Stimulated activated CD8-positive, alpha-beta memory T cell treated with anti-CD3 and anti-CD28 coated beads, Interleukin-12 subunit alpha, Interleukin-12 subunit beta, amount 100 ng/mL, for 1 hour (primary cell): ENCODE results near the gene EML1.

Experiments
- DNase-seq: peaks from one replicate; pipeline ENCODE4 v3.0.0-alpha.2; 2020; ENCODE audit warnings: low read depth

EML1 gene

DNA sequence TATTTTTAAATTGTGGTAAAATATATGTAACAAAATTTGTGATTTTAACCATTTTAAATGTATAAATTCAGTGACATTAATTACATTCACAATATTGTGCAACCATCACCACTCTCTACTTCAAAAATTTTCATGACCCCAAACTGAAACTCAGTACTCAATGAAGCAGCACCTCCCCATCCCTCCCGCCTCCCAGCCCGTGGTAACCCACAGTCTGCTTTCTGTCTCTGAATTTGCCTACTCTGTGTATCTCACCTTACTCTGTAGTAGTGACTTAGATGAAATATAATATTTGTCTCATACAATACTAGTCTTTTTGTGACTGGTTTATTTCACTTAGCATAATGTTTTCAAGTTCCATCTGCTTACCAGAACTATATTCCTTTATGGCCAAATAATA, 36.2 kb downstream of the EML1 start:
- DNase-seq: no peak

DNA sequence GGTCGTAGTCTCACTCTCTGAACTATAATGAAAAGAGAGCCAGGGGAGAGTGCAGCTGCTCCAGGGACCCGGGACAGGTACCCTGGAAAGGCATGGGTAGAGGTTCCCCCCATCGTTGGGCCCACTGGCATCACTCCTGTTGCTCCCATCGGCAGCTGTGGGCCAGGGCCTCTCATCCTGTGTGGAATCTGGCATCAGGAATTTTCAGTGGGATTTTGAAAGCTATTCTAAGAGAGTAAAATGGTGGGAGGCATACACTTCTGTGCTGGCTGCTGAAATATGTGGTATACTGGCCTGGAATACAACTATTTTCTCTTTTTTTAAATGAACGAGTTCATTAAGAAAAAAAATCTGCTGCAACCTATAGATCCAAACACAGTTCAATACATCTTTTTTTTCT, 38.1 kb downstream of the EML1 start:
- no peak for DNase-seq

DNA sequence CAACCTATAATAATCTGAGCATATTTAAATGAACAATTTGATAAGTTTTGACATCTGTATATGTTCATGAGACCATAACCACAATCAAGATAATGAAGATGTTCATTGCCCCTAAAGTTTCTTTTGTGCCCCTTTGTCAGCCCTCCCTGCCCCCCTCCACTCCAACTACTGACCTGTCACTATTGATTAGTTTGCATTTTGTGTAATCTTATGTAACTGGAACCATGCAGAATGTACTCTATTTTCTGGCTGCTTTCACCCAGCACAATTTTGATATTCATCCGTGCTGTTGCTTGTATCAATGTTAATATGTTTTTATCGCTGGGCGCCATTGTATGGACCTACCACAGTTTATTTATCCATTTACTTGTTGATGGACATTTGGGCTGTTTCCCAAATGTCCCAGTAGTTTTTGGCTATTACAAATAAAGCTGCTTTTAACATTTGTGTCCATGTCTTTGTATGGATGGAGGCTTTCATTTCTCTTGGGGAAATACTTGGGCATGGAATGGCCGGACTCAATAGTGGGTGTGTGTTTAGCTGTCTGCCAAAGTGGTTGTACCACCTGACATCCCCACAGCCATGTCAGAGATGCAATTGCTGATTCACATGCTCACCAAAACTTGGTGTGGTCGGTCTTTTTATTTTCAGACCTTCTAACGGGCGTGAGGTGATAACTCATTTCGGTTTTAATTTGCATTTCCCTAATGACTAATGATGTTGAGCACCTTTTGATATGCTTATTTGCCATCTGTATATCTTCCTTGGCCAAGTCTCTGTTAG, 38.9 kb downstream of the EML1 start:
- DNase-seq: no peak

DNA sequence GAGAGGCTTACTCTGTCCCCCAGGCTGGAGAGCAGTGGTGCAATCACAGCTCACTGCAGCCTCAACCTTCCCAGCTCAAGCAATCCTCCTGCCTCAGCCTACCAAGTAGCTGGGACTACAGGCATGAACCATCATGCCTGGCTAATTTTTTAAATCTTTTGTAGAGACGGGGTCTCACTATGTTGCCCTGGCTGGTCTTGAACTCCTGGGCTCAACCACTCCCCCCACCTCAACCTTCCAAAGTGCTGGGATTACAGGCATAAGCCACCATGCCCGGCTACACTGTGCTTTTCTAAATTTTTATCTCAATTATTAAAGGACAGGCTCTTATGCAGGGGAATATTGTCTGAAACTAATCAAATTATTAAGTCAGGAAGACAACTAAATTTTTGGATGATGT, 44.6 kb downstream of the EML1 start:
- DNase-seq: no peak

DNA sequence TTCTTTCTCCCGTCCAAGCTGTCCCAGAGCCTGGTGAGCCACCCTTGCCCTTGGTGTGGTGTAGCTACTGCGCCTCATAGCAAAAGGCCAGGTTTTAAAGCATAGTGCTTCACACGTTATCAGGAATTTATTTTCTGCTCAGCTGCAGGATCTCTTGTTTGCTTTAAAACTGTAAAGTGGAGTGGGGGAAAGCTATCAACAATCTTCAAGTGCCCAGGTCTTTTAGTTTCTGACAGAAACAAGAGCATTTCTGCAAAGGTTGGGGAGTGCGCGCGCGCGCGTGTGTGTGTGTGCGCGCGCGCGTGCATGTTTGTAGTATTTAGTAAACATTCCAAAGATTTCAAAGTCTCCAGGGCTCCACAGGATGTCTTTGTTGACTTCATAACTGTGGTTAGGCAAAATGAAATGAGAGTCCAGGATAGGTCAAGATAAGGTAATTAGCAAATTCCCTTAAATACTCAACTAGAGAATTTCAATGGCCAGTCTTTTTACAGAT, 45.5 kb downstream of the EML1 start:
- DNase-seq: no peak

DNA sequence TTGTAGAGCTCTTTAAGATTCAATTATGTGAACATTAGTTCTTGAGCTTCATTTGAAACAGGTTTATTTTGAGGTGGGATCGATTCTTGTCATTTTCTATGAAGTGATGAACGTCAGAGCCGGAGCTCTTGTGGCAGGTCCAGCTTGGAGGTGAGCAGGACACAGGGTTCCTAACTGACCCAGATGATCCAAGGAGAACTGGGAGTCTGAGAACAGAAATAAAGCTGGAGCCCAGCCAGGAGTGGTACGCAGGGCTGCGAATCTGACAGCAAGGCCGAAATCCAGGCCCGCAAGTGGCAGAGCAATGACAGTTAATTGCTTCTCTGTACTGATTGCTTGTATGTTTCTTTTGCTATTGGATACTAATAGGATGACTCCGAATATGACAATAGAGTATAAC, 46.5 kb downstream of the EML1 start:
- no peak for DNase-seq

DNA sequence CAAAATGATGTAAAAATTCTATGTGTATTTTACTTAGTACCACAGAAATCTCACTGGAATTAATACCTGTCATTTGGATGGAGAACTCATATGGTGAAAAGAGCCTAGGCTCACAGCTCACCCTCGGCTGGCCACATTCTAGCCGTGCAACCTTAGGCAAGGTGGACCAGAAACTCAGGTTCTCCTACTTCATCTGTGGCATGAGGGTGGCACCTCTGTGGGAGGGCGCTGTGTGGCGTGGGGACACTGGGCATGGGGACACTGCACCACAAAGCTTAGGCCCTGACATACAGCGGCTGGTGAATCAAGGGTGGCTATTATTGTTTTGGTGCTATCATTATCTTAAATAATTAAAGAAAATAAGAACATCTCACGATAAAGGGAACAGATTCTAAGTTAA, 47.1 kb downstream of the EML1 start:
- DNase-seq: no peak

DNA sequence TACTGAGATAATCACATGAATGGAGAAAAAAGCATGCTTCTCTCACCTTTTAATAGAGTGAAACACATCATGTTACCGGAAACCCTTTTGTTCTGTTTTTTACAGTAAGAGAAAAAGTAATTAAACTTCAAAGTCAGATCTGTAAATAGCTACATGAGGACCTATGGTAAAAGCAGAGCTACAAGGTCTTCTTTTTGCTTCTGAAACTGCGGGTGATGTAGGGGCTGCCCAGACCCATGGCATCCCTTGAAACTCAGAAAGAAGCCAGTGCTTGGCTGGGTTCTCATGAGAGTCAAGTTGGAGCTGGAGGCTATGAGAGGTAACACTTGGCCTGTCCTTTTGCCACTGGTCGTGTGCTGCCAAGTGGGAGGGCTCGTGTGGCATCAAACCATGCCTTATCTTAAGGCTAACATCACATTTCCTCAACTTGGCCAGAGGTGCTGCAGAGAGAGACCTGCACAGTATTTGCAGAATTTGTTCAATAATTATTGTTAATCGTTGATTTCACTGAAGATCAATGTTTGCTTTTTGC, 47.6 kb downstream of the EML1 start:
- DNase-seq: no peak

DNA sequence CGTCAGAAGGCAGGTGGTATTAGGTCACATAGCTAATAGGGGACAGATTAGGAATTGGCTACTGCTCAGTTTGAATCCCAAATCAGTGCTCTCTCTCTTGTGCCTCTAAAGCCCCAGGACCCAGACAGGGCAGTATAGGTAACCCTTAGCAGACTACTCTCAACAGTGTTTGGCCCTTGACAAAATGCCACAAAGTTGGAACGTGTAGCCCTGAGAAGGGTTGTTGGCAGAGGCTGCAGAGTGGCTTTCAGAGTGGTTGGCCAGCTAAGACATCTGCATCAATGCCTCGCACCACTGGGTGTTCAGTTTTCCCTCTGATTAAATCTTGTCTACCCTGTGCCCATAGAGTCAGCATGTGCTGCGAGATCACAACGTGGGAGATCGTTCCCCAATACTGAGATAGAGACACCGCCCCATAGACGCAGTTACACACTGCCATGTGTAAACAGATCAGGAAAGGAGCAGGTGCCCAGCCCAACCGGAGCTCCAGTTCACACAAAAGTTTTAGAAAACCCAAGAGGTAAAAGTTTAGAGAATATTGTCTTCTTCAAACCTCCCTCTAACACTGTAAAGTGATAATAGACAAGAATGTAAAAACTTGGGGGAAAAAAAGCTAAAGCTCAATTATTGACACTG, 48.3 kb downstream of the EML1 start:
- DNase-seq: no peak

DNA sequence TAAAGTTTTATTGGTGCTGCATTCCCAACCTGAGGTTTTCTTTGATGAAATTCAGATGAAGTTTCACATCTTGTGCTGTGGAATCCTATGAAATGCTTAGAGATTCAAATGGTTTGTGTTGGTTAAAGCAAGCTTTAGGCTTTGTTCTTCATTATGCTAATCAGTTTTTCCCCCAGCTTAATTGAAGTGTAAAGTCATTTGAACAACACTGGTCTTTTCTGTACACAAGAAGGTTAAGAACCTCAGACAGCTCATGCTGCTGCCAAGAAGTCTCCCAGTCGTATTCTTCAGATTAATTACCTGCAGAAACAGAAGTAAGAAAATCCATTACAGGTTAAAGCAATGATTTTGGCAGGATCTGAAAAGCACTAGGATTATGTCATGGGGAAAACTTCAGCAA, 48.9 kb downstream of the EML1 start:
- DNase-seq: no peak

DNA sequence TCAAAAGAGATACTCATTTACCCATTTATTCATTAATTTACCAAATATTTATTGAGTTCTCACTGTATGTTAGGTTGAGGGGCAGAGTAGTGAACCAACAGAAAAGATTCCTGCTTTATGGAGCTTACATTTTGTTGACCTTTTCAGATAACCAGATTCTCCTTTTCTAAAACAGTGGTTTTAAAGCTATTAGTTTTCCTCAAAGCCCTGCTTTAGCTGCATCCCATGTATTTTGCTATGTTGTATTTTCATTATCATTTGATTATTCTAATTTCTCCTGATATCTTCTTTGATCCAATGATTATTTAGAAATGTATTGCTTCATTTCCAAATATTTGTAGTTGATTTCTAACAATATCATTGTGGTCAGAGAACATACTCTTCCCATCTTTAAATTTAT, 53.6 kb downstream of the EML1 start:
- no peak for DNase-seq

DNA sequence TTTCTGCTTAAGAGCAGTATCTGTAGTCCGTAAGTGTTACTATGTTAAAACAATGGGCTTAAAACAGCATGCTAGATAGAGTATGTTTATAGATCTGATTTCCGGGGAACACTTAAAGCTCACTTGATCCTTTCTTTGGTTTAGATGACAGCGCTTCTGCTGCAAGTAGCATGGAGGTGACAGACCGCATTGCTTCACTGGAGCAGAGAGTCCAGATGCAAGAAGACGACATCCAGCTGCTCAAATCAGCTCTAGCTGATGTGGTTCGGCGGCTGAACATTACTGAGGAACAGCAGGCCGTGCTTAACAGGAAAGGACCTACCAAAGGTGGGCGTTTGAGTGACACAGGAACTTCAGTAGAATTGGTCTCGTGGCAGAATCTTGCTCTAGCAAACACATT, 57.5 kb downstream of the EML1 start:
- no peak for DNase-seq

DNA sequence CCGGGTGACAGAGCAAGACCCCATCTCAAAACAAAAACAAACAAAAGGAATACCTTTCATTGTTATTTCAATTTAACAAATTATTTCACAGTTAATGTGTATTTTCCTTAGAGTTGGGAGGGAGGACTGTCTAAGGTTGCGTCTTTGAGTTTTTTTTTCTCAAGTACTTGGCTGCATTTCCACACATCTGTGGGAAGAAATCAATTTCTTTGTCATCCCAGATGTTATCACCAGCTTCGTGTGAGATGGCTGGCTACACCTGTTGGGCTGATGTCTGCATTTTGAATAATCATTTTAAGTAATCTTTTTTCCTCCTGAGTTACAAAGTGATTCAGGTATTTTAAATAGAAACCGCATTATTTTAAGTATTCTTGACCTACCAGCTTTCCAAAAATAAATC, 59.4 kb downstream of the EML1 start:
- DNase-seq: no peak

DNA sequence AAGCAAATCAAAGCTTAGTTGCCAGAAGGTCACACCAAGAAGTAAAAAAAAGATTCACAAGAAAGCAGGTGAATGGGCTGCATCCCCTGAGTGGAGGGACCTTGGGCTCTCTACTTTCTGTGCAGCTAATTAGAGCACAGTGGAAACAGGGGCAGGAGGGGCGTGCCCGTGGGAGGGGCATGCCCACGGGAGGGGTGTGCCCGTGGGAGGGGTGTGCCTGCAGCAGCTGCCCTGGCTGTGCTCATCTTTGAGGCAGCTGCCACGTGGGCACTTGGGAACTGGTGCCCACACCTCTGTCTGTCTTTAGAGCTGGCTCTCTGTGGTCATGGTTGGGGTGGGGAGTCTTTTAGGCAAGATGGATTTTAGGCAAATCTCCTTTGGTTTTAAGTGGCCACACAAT, 60.0 kb downstream of the EML1 start:
- no peak for DNase-seq

DNA sequence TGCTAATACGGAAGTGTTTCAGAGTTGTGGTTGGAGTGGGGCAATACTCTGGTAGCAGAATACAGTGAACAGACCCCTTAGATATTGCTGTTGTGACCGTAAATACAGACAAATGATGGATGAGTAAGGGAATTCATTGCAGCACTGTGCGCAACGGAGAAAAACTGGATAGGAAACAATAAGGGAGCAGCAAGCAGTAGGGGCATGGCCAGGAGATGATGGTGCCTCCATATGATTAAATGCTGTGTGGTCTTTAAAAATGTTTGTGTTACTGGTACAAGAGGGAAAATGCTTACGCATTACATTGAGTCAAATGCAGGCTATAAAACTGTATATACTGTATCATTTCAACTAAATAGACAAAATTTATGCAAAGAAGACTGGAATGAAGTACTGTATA, 61.6 kb downstream of the EML1 start:
- DNase-seq: no peak

DNA sequence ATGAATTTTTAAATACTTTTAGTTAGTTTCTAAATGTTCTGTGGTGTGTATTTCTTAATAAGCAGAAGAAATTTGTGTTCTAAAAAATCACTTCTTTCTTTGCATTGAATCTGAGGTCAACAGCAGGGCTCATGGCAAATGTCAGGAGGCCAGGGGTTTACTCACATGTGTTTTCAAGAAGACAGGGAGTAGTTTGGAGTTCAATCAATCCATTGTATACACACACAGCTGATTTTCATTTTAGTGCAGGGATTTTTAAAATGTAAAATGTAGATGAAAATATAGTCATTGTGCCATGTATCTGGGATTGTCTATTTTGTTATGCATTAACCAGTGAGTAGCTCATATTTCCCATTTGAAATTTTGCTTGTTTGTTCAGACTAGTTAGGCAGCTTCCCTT, 62.1 kb downstream of the EML1 start:
- no peak for DNase-seq

DNA sequence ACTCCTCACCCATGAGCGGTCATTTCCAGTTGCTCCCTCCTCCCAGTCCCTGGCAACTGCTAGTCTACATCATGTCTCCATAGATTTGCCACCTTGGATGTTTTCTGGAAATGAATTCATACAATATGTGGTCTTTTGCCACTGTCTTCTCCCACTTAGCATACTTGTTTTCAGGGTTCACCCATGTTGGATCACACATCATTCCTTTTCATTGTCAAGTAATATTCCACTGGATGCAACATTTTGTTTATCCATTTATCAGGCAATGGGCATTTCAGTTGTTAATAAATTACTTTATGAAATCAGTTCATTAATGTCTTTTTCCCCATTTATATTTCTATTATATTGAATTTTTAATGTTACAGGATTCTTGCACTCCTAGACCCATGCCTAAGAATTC, 64.3 kb downstream of the EML1 start:
- DNase-seq: no peak

DNA sequence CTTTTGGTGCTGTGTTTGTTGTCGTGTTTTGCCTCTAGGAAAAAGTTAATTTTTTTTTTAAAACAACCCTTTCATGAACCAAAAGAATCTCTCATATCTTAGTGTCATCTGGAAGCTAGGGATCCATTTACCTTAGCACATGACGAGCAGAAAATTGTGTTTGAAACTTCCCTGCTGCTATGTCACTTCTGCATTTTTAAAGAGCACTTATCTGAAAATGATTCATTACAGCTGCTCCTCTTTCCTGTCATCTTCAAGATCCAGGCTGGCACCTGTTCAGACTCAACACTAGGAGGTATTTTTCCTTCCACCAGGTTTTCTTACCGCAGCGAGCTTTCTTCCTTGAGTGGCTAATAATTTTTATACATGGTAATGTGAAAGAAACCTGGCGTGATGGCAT, 67.0 kb downstream of the EML1 start:
- no peak for DNase-seq

DNA sequence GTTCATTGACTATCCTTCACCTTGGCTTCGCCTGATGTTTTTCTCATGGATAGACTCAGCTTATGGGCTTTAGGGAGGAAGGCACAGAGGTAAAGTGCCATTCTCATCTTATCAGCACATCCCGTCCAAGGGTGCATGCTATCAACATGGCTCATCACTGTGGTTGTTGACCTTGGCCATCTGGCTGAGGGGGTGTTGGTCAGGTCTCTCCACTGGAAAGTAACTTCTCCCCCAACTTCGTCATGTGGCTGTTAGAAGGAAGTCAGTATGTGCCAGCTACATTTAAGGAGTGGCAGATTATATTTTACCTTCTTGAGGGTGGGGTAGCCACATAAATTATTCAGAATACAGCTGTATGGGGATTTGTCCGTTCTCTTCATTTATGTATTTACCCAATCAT, 68.9 kb downstream of the EML1 start:
- no peak for DNase-seq

DNA sequence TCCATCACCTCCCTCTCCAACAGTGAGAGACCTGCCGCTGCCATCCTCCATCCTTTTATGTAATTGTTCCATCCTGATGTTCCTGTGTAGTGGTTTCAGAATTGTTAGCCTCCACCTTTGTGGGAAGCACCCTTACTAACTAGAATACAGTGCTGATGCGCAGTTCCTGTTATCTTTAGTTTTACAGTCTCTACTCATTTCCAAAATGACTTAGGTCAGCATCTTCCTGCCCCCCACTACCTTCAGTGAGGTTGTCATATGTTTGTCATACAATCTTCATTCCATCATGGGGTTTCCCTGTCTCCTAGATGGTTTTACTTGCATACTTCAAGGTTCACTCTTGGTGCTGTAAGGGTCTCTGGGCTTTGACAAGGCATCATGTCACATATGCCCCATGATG, 69.8 kb downstream of the EML1 start:
- no peak for DNase-seq

DNA sequence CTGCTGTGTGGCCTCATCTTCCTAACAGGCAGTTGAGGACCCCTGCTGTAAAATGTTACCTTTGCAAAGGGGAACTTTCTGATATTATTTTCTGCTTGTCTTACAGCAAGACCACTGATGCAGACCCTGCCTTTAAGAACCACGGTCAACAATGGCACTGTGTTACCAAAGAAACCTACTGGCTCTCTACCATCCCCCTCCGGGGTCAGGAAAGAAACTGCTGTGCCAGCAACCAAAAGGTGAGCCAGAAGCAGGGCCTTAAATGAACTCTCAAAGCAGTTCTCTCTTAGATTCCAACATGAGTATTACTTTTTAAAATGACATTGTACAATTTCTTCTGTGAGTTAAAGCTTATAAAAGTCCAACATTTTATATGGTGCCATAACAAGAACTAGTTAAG, 72.2 kb downstream of the EML1 start:
- DNase-seq: no peak

DNA sequence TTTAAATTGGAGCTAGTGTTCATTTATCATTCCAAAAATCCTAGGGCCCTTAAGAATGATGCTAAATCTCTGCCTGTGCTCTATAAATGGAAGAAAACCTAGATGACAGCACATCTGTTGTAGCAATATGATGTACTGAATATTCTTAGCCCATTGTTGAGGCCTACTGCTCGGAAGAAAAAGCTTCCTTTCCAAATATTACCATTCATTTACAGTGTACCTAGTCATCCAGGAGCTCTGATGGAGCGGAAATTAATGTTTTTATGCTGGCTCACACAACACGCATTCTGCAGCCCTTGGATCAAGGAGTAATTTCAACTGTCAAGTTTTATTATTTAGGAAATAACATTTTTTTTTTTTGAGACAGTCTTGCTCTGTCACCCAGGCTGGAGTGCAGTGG, 77.4 kb downstream of the EML1 start:
- no peak for DNase-seq

DNA sequence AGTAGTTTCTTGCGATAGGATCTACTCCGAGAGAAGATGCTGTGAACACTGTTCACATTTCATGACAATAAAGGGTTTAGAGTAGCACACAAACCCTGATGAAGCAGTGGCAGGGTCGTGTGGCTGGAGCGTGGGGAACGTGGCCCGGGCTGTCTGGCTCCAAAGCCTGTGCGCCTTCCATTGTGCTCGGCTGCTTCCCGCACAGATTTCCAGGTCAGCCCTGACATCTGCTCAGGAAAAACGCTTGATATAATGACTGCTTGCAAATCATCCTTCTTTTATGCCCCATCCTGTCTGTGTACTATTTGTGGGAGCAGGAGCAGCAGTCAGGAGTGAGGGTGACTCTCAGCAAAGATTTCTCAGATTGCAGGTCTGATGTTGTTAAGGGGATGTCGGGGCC, 78.6 kb downstream of the EML1 start:
- no peak for DNase-seq
